GM13977 (cell line): ENCODE data around the gene WDR4.
"Not testable (repeated sequence)": the region's sequence is repeated elsewhere in the genome, so short reads cannot be mapped to it uniquely, and the experiment has no call there.

Experiments used
- DNase-seq: peaks from one replicate; pipeline ENCODE4 v3.0.0; 2012; ENCODE audit warnings: low spot score
- CTCF ChIP-seq: IDR thresholded peaks from 2 replicates; pipeline ENCODE4 v1.5.1; 2012; ENCODE audit warnings: mild to moderate bottlenecking, control low read depth; ENCODE audit not compliant: insufficient read depth; ENCODE audit errors: extremely low read depth, missing control alignments
- in situ Hi-C: fragments of 300-500 bp; cut with MboI; formaldehyde crosslinking; loops from one replicate; pipeline ENCODE4 v1.12.0; 2022; ENCODE audit warnings: low sequenced_read_pairs, low pct_unique_long_range_greater_than_20kb, mixed read lengths, inconsistent platforms; ENCODE audit not compliant: unreplicated experiment

WDR4 gene

GRCh38 chr21:42820616-42821465 is 58.5 kb downstream of the WDR4 start:
- DNase-seq, result no peak
- in situ Hi-C loops, result loop anchor here (10.0 to 25.0 kb wide), 2 partner anchors 226 to 484 kb away; no protein-coding TSS in a partner anchor
- no peak for TF ChIP-seq CTCF

- in situ Hi-C loops, result loop anchor here (10.0 to 25.0 kb wide), 2 partner anchors 225 to 483 kb away; no protein-coding TSS in a partner anchor
- TF ChIP-seq CTCF, result no peak
- DNase-seq, result no peak
These were observed 59.3 kb downstream of the WDR4 start for GRCh38 chr21:42819861-42820615.

GRCh38 chr21:42818328-42818749 is 61.0 kb downstream of the WDR4 start:
- peak; percentile 80 for TF ChIP-seq CTCF
- in situ Hi-C loops, result loop anchor here (25.0 kb wide), 1 partner anchor 481 kb away; no protein-coding TSS in a partner anchor
- peak; percentile 44 for DNase-seq

- in situ Hi-C loops, result loop anchor here (25.0 kb wide), 1 partner anchor 478 kb away; no protein-coding TSS in a partner anchor
- TF ChIP-seq CTCF, result no peak
- no peak for DNase-seq
These were observed 64.1 kb downstream of the WDR4 start for GRCh38 chr21:42815217-42815616.

- in situ Hi-C loops, result loop anchor here (25.0 kb wide), 1 partner anchor 475 kb away; no protein-coding TSS in a partner anchor
- DNase-seq, result not testable (repeated sequence)
These were observed 66.7 kb downstream of the WDR4 start for GRCh38 chr21:42812528-42813241.

- no peak for TF ChIP-seq CTCF
- DNase-seq, result no peak
- in situ Hi-C loops, result loop anchor here (25.0 kb wide), 1 partner anchor 475 kb away; no protein-coding TSS in a partner anchor
These were observed 67.4 kb downstream of the WDR4 start for GRCh38 chr21:42811960-42812359.
